Mesenchymal stem cell (in vitro differentiated cells and primary cell): ENCODE results near the gene TRIM44.
A peak's percentile ranks its signal among the peaks of the same experiment; 100 is the strongest.
"Not testable (repeated sequence)": the region's sequence is repeated elsewhere in the genome, so short reads cannot be mapped to it uniquely, and the experiment has no call there.

ENCODE experiments used
- DNase-seq: peaks from one replicate; pipeline ENCODE4 v3.0.0-alpha.2; 2013
- H2AFZ ChIP-seq: one replicate; pipeline ENCODE4 v1.6.1; 2013; ENCODE audit warnings: low read depth, mild to moderate bottlenecking, control low read depth, inconsistent platforms, low read length, moderate library complexity
- H2AK5ac ChIP-seq: 2 replicates; pipeline ENCODE4 v1.6.1; 2013; ENCODE audit warnings: low read length, moderate library complexity, mild to moderate bottlenecking, inconsistent platforms; ENCODE audit not compliant: severe bottlenecking
- H2BK120ac ChIP-seq: one replicate; pipeline ENCODE4 v1.6.1; 2013; ENCODE audit warnings: low read depth, mild to moderate bottlenecking, inconsistent platforms, low read length, moderate library complexity
- H2BK12ac ChIP-seq, 2 experiments: one replicate each; pipeline ENCODE4 v1.6.1; 2013; ENCODE audit warnings: inconsistent platforms in 2 of 2, low read length in 2 of 2, mild to moderate bottlenecking in 2 of 2, moderate library complexity in 2 of 2, control low read depth in 1 of 2
- H2BK15ac ChIP-seq: one replicate; pipeline ENCODE4 v1.6.1; 2013; ENCODE audit warnings: mild to moderate bottlenecking, low read depth, inconsistent platforms; ENCODE audit not compliant: poor library complexity, severe bottlenecking
- H2BK5ac ChIP-seq: 2 replicates; pipeline ENCODE4 v1.6.1; 2013; ENCODE audit warnings: low read depth, mild to moderate bottlenecking, low read length, control low read depth, inconsistent platforms; ENCODE audit not compliant: poor library complexity, severe bottlenecking
- H3K14ac ChIP-seq, 2 experiments: one replicate each; pipeline ENCODE4 v1.6.1; 2013; ENCODE audit warnings: inconsistent platforms in 2 of 2, low read length in 2 of 2, control low read depth in 1 of 2, mild to moderate bottlenecking in 1 of 2, moderate library complexity in 1 of 2
- H3K18ac ChIP-seq, 2 experiments: one replicate each; pipeline ENCODE4 v1.6.1; 2013; ENCODE audit warnings: inconsistent platforms in 2 of 2, low read length in 2 of 2, control low read depth in 1 of 2, low read depth in 1 of 2, mild to moderate bottlenecking in 1 of 2
- H3K23ac ChIP-seq, 2 experiments: one replicate each; pipeline ENCODE4 v1.6.1; 2013; ENCODE audit warnings: inconsistent platforms in 2 of 2, low read length in 2 of 2, mild to moderate bottlenecking in 2 of 2, moderate library complexity in 2 of 2, control low read depth in 1 of 2
- H3K27ac ChIP-seq: 2 replicates; pipeline ENCODE4 v1.5.1; 2013; ENCODE audit warnings: mild to moderate bottlenecking, moderate library complexity, low read length, control low read depth, inconsistent platforms; ENCODE audit not compliant: poor library complexity, severe bottlenecking
- H3K27me3 ChIP-seq, 2 experiments: 2 replicates each; pipeline versions ENCODE4 v1.6.1 to v1.7.0; 2013; ENCODE audit warnings: low read length in 2 of 2, mild to moderate bottlenecking in 2 of 2, moderate library complexity in 2 of 2, control low read depth in 1 of 2, inconsistent platforms in 1 of 2; ENCODE audit not compliant: control insufficient read depth in 1 of 2, insufficient read depth in 1 of 2
- H3K36me3 ChIP-seq, 2 experiments: 2 replicates each; pipeline versions ENCODE4 v1.6.1 to v1.7.0; 2013; ENCODE audit warnings: low read length in 2 of 2, control low read depth in 1 of 2, inconsistent platforms in 1 of 2, low read depth in 1 of 2, mild to moderate bottlenecking in 1 of 2; ENCODE audit not compliant: insufficient read depth in 2 of 2, control insufficient read depth in 1 of 2
- H3K4ac ChIP-seq, 2 experiments: one replicate each; pipeline ENCODE4 v1.6.1; 2013; ENCODE audit warnings: inconsistent platforms in 2 of 2, low read length in 2 of 2, mild to moderate bottlenecking in 2 of 2, moderate library complexity in 2 of 2, control low read depth in 1 of 2, low read depth in 1 of 2
- H3K4me1 ChIP-seq: 2 replicates; pipeline ENCODE4 v1.6.1; 2013; ENCODE audit warnings: low read depth, low read length, control low read depth; ENCODE audit not compliant: control insufficient read depth, insufficient read depth
- H3K4me2 ChIP-seq: 2 replicates; pipeline ENCODE4 v1.6.1; 2013; ENCODE audit warnings: low read length, mild to moderate bottlenecking, inconsistent platforms; ENCODE audit not compliant: poor library complexity, severe bottlenecking
- H3K4me3 ChIP-seq, 2 experiments: 2 replicates each; pipeline versions ENCODE4 v1.5.1 to v1.7.0; 2013; ENCODE audit warnings: low read length in 2 of 2, mild to moderate bottlenecking in 2 of 2, control low read depth in 1 of 2, low read depth in 1 of 2; ENCODE audit not compliant: insufficient read depth in 1 of 2
- H3K79me1 ChIP-seq: replicated peaks from 2 replicates; pipeline ENCODE4 v1.6.1; 2013; ENCODE audit warnings: mild to moderate bottlenecking, control low read depth, low read length, inconsistent platforms; ENCODE audit not compliant: poor library complexity, severe bottlenecking
- H3K9ac ChIP-seq: 2 replicates; pipeline ENCODE4 v1.7.0; 2013; ENCODE audit warnings: mild to moderate bottlenecking, low read length, moderate library complexity
- H3K9me3 ChIP-seq: 2 replicates; pipeline ENCODE4 v1.7.0; 2013; ENCODE audit warnings: mild to moderate bottlenecking, low read length; ENCODE audit not compliant: control insufficient read depth
- H4K8ac ChIP-seq: one replicate; pipeline ENCODE4 v1.6.1; 2013; ENCODE audit warnings: inconsistent platforms, mild to moderate bottlenecking, low read length, moderate library complexity
- H4K91ac ChIP-seq: one replicate; pipeline ENCODE4 v1.6.1; 2013; ENCODE audit warnings: mild to moderate bottlenecking, low read length, inconsistent platforms
- WGBS: methylation state at CpG from one replicate; pipeline ENCODE4 v1.1.7; 2013; ENCODE audit warnings: mixed read lengths; 5-methylcytosine and 5-hydroxymethylcytosine counted together

The TRIM44 gene

GRCh38 chr11:35759951-35760350 lies 97.4 kb downstream of the TRIM44 start:
- not testable (repeated sequence) for H4K8ac ChIP-seq, H2AFZ ChIP-seq, H2BK120ac ChIP-seq, H3K36me3 ChIP-seq, H3K4me2 ChIP-seq, H3K27me3 ChIP-seq, H3K9ac ChIP-seq, H3K27ac ChIP-seq, H2BK15ac ChIP-seq, H3K4me3 ChIP-seq, H3K4me1 ChIP-seq, H3K18ac ChIP-seq, H3K9me3 ChIP-seq, DNase-seq, H2AK5ac ChIP-seq, H3K23ac ChIP-seq, H4K91ac ChIP-seq, H3K4ac ChIP-seq, H3K14ac ChIP-seq, H2BK12ac ChIP-seq, H2BK5ac ChIP-seq
- WGBS: 72% methylated on average over 8 of the region's 8 CpGs
- peaks cover 17% of the 10 kb centered on the region for H3K79me1 ChIP-seq

- Histone ChIP-seq H3K27ac (no peak overlapping the region), H3K4me1 (peaks cover 5% of the 10 kb centered on the region), H2AK5ac (peak overlapping the region; percentile 75), H3K27me3 (no peaks in the 10 kb centered on the region), H3K18ac (no peak overlapping the region), H3K4me2 (no peak overlapping the region), H3K79me1 (peaks cover 26% of the 10 kb centered on the region), H3K4me3 (no peak overlapping the region), H2BK5ac (no peak overlapping the region), H3K9ac (no peak overlapping the region), H3K36me3 (no peaks in the 10 kb centered on the region), H3K9me3 (no peaks in the 10 kb centered on the region), H4K91ac (no peak overlapping the region), H3K4ac (no peak overlapping the region), H2AFZ (no peak overlapping the region), H2BK120ac (no peak overlapping the region), H4K8ac (no peak overlapping the region), H3K23ac (peak overlapping the region in 1 of 2 experiments; percentile 83), H3K14ac (peak overlapping the region in 1 of 2 experiments; percentile 65), H2BK12ac (no peak overlapping the region), H2BK15ac (no peak overlapping the region)
- WGBS: no CpG with 5 or more reads among the region's 1 CpG
- no peak for DNase-seq
Measured at GRCh38 chr11:35761899-35762298, 99.3 kb downstream of the TRIM44 start.

DNA sequence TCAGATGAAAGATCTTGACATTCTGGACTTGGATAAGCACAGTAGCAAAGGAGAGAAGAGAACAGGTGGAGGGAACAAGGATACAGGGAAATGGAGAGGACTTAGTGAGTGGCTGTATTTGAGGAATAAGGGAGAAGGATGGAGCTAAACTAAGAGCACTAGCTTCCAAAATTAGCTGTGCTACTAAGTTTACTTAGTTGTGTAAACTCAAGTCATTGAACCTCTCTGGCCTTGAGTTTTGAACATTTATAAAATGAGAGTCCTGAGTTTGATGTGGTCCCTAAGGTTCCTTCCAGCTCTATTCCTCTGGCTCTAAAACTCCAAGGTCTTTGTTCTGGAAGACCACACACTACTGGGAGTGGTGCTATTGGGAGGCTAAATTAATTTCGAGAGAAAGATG lies 100.7 kb downstream of the TRIM44 start:
- Histone ChIP-seq H3K4me3 (no peak overlapping the region), H3K23ac (no peak overlapping the region), H2BK5ac (no peak overlapping the region), H3K18ac (no peak overlapping the region), H3K27me3 (no peaks in the 10 kb centered on the region), H2AFZ (no peak overlapping the region), H3K79me1 (peaks cover 32% of the 10 kb centered on the region), H4K8ac (no peak overlapping the region), H2BK120ac (no peak overlapping the region), H2BK15ac (no peak overlapping the region), H3K14ac (no peak overlapping the region), H2AK5ac (no peak overlapping the region), H3K9ac (no peak overlapping the region), H3K27ac (no peak overlapping the region), H3K4me1 (peaks cover 5% of the 10 kb centered on the region), H4K91ac (no peak overlapping the region), H3K4me2 (no peak overlapping the region), H2BK12ac (no peak overlapping the region), H3K36me3 (no peaks in the 10 kb centered on the region), H3K4ac (no peak overlapping the region), H3K9me3 (no peaks in the 10 kb centered on the region)
- DNase-seq: no peak
- WGBS: 94% methylated on average over 1 of the region's 1 CpG

DNA sequence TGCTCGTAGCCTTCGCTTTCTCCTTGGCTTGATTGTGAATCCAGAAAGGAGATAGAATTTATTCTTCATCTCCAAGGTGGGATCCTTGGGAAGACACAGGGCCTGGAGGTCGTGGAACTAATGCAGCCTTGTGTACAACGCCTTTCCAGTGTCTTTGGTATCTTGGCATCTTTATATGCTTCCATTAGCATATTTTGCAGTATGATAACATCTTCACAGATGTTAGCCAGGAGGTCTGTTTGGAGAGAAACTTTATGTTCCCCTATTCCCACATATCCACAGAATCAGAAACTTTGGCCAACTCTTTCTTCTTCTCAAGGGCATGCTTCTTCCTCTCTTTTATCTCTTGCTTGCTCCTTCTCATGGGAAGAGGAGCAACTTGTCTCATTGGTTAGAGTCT lies 101.2 kb downstream of the TRIM44 start:
- Histone ChIP-seq H3K18ac (no peak overlapping the region), H2AFZ (no peak overlapping the region), H3K79me1 (peaks cover 33% of the 10 kb centered on the region), H3K4me2 (no peak overlapping the region), H3K4me3 (no peak overlapping the region), H3K4me1 (peaks cover 5% of the 10 kb centered on the region), H2BK15ac (no peak overlapping the region), H3K23ac (no peak overlapping the region), H2BK120ac (no peak overlapping the region), H4K91ac (no peak overlapping the region), H3K14ac (no peak overlapping the region), H3K4ac (no peak overlapping the region), H2BK5ac (no peak overlapping the region), H4K8ac (no peak overlapping the region), H2BK12ac (no peak overlapping the region), H3K36me3 (no peaks in the 10 kb centered on the region), H2AK5ac (no peak overlapping the region), H3K27me3 (no peaks in the 10 kb centered on the region), H3K27ac (no peak overlapping the region), H3K9me3 (no peaks in the 10 kb centered on the region), H3K9ac (no peak overlapping the region)
- 97% methylated on average over 3 of the region's 4 CpGs for WGBS
- DNase-seq: no peak
